GM12878 (cell line): ENCODE results near the gene FAM78A.

Experiments
- ASH2L ChIP-seq: fragments of 300-600, 200-600 bp; sonication (generic); IDR thresholded peaks from 2 replicates; pipeline ENCODE4 v1.6.1; 2017; ENCODE audit warnings: low read depth, mild to moderate bottlenecking, borderline replicate concordance
- CREB1 ChIP-seq: IDR thresholded peaks from 2 replicates; pipeline ENCODE4 v1.6.1; 2012; ENCODE audit warnings: low read depth, mild to moderate bottlenecking, inconsistent platforms
- CTCF ChIP-seq, 3 experiments: IDR thresholded peaks in 2 of 3; conservative IDR thresholded peaks in 1 of 3; 2 replicates each; pipeline ENCODE4 v1.5.1; 2011; ENCODE audit warnings: low read depth in 3 of 3, low read length in 3 of 3, mild to moderate bottlenecking in 3 of 3, control low read depth in 2 of 3, moderate library complexity in 2 of 3, inconsistent platforms in 1 of 3, mixed read lengths in 1 of 3; ENCODE audit not compliant: control insufficient read depth in 2 of 3, insufficient read depth in 1 of 3; ENCODE audit errors: extremely low read depth in 1 of 3
- GABPA ChIP-seq: IDR thresholded peaks from 2 replicates; pipeline ENCODE4 v1.6.1; 2014; ENCODE audit warnings: antibody characterized with exemption, low read depth, mild to moderate bottlenecking, inconsistent platforms
- HCFC1 ChIP-seq: fragments of 150-350 bp; IDR thresholded peaks from 2 replicates; pipeline ENCODE4 v1.6.1; 2014; ENCODE audit warnings: low read length
- JUND ChIP-seq: IDR thresholded peaks from 2 replicates; pipeline ENCODE4 v1.6.1; 2012; ENCODE audit warnings: low read depth, mild to moderate bottlenecking, low read length, improper control_type of control experiment, moderate library complexity
- MXI1 ChIP-seq: fragments of 150-350 bp; IDR thresholded peaks from 2 replicates; pipeline ENCODE4 v1.6.1; 2011; ENCODE audit warnings: low read depth, mild to moderate bottlenecking, inconsistent platforms, low read length, improper control_type of control experiment
- POLR2A ChIP-seq: IDR thresholded peaks from 2 replicates; pipeline ENCODE4 v1.6.1; 2011; ENCODE audit warnings: low read depth, mild to moderate bottlenecking, low read length
- RAD21 ChIP-seq: IDR thresholded peaks from 2 replicates; pipeline ENCODE4 v1.6.1; 2011; ENCODE audit warnings: mild to moderate bottlenecking, low read depth, low read length, moderate library complexity; ENCODE audit not compliant: insufficient read depth
- RBBP5 ChIP-seq: fragments of 200-600 bp; sonication (generic); conservative IDR thresholded peaks from 2 replicates; pipeline ENCODE4 v1.6.1; 2016
- RCOR1 ChIP-seq: conservative IDR thresholded peaks from 2 replicates; pipeline ENCODE4 v1.6.1; 2012; ENCODE audit warnings: low read depth, low read length, improper control_type of control experiment
- SMAD5 ChIP-seq: IDR thresholded peaks from 2 replicates; pipeline ENCODE4 v1.6.1; 2016; ENCODE audit warnings: antibody characterized with exemption, low read depth
- TCF12 ChIP-seq: IDR thresholded peaks from 2 replicates; pipeline ENCODE4 v1.6.1; 2011; ENCODE audit warnings: low read depth, mild to moderate bottlenecking, low read length

- TF ChIP-seq SMAD5 = no peak
- TF ChIP-seq RAD21 = no peak
- no peak for TF ChIP-seq RBBP5
- no peak for TF ChIP-seq HCFC1
- TF ChIP-seq CTCF (IDR thresholded peaks at IDR 0.05 in 2 of 3, conservative IDR thresholded peaks at IDR 0.05 in 1 of 3; ENCODE audit: control insufficient read depth in 2 of 3, extremely low read depth in 1 of 3, insufficient read depth in 1 of 3, low read depth in 3 of 3, low read length in 3 of 3) = no peak
- TF ChIP-seq JUND = no peak
- no peak for TF ChIP-seq POLR2A
- TF ChIP-seq ASH2L = no peak
- no peak for TF ChIP-seq GABPA
- no peak for TF ChIP-seq MXI1
- no peak for TF ChIP-seq CREB1
- TF ChIP-seq RCOR1 = no peak
- TF ChIP-seq TCF12 = no peak
These were observed 8.5 kb upstream of the FAM78A start for GRCh38 chr9:131284856-131285255.
